ENCODE data around the gene CELA2B.

DNA sequence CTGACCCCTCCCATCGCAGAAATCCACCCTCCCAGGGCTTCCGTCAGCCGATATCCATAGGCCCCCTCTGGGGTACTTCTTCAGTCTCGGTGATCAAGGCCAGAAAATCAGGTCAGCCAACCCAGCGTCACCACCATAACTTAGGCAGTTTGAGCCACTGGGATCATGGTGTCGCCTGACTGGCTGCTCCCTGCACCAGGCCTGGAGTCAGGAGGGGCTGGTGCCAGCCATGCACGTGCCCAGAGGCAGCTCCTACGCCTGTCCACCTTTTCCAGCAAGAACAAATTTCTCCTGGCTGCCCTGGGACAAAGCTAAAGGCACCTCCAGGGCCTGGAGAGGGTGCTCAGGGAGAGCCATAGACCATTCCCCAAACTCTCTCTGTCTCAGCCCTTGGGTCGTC, 42.4 kb upstream of the CELA2B start:
- TF ChIP-seq CTCF (tag by site-specific recombination; IDR thresholded peaks at IDR 0.05) (no peak), KLF17 (tag by site-specific recombination; IDR thresholded peaks at IDR 0.05) (no peak), ZNF548 (tag by site-specific recombination; IDR thresholded peaks at IDR 0.05) (no peak), ZNF23 (tag by site-specific recombination; IDR thresholded peaks at IDR 0.05; ENCODE audit: borderline replicate concordance) (no peak), ZBTB7A (tag by site-specific recombination; IDR thresholded peaks at IDR 0.05; ENCODE audit: low read depth) (no peak), KLF8 (tag by site-specific recombination; IDR thresholded peaks at IDR 0.05) (no peak), ZNF121 (tag by site-specific recombination; IDR thresholded peaks at IDR 0.05) (no peak), EGR2 (tag by site-specific recombination; IDR thresholded peaks at IDR 0.05; ENCODE audit: low read depth) (no peak), ZBTB8A (tag by site-specific recombination; IDR thresholded peaks at IDR 0.05) (no peak)
